ENCODE results near the gene BTBD16.

DNA sequence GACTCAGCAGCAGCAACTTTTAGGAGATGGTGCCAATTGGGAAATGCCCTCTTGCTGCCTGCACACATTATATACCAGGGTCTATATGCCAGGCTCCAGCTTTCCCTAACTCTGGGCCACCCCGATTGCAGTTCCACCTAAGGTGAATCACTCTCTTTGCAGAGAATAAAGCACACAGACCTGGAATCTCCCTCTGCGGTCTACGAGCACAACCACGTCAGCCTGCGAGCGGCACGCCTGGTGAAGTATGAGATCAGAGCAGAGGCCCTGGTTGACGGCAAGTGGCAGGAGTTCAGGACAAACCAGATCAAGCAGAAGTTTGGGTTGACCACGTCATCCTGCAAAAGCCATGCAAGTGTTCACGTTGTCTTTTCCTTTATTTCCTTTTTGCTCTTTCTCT lies 65.2 kb downstream of the BTBD16 start:
- TF ChIP-seq EGR1 (IDR thresholded peaks at IDR 0.05; ENCODE audit: low read depth in 2 of 2) (no peak), RAD21 (IDR thresholded peaks at IDR 0.05) (no peak), SP1 (IDR thresholded peaks at IDR 0.05) (no peak), TAF1 (conservative IDR thresholded peaks at IDR 0.05) (no peak), GABPA (IDR thresholded peaks at IDR 0.05 in 1 of 2, conservative IDR thresholded peaks at IDR 0.05 in 1 of 2) (no peak), HNF4G (IDR thresholded peaks at IDR 0.05) (no peak), NR2F2 (IDR thresholded peaks at IDR 0.05) (no peak)
- TF ChIP-seq, protein P1, sequence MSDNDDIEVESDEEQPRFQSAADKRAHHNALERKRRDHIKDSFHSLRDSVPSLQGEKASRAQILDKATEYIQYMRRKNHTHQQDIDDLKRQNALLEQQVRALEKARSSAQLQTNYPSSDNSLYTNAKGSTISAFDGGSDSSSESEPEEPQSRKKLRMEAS (IDR thresholded peaks at IDR 0.05), result no peak
- TF ChIP-seq, protein P2, sequence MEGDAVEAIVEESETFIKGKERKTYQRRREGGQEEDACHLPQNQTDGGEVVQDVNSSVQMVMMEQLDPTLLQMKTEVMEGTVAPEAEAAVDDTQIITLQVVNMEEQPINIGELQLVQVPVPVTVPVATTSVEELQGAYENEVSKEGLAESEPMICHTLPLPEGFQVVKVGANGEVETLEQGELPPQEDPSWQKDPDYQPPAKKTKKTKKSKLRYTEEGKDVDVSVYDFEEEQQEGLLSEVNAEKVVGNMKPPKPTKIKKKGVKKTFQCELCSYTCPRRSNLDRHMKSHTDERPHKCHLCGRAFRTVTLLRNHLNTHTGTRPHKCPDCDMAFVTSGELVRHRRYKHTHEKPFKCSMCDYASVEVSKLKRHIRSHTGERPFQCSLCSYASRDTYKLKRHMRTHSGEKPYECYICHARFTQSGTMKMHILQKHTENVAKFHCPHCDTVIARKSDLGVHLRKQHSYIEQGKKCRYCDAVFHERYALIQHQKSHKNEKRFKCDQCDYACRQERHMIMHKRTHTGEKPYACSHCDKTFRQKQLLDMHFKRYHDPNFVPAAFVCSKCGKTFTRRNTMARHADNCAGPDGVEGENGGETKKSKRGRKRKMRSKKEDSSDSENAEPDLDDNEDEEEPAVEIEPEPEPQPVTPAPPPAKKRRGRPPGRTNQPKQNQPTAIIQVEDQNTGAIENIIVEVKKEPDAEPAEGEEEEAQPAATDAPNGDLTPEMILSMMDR (IDR thresholded peaks at IDR 0.05; ENCODE audit: low read depth, low read length, missing input control), result no peak
- TF ChIP-seq, protein P3, sequence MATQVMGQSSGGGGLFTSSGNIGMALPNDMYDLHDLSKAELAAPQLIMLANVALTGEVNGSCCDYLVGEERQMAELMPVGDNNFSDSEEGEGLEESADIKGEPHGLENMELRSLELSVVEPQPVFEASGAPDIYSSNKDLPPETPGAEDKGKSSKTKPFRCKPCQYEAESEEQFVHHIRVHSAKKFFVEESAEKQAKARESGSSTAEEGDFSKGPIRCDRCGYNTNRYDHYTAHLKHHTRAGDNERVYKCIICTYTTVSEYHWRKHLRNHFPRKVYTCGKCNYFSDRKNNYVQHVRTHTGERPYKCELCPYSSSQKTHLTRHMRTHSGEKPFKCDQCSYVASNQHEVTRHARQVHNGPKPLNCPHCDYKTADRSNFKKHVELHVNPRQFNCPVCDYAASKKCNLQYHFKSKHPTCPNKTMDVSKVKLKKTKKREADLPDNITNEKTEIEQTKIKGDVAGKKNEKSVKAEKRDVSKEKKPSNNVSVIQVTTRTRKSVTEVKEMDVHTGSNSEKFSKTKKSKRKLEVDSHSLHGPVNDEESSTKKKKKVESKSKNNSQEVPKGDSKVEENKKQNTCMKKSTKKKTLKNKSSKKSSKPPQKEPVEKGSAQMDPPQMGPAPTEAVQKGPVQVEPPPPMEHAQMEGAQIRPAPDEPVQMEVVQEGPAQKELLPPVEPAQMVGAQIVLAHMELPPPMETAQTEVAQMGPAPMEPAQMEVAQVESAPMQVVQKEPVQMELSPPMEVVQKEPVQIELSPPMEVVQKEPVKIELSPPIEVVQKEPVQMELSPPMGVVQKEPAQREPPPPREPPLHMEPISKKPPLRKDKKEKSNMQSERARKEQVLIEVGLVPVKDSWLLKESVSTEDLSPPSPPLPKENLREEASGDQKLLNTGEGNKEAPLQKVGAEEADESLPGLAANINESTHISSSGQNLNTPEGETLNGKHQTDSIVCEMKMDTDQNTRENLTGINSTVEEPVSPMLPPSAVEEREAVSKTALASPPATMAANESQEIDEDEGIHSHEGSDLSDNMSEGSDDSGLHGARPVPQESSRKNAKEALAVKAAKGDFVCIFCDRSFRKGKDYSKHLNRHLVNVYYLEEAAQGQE (IDR thresholded peaks at IDR 0.05), result no peak
- TF ChIP-seq, protein P4, sequence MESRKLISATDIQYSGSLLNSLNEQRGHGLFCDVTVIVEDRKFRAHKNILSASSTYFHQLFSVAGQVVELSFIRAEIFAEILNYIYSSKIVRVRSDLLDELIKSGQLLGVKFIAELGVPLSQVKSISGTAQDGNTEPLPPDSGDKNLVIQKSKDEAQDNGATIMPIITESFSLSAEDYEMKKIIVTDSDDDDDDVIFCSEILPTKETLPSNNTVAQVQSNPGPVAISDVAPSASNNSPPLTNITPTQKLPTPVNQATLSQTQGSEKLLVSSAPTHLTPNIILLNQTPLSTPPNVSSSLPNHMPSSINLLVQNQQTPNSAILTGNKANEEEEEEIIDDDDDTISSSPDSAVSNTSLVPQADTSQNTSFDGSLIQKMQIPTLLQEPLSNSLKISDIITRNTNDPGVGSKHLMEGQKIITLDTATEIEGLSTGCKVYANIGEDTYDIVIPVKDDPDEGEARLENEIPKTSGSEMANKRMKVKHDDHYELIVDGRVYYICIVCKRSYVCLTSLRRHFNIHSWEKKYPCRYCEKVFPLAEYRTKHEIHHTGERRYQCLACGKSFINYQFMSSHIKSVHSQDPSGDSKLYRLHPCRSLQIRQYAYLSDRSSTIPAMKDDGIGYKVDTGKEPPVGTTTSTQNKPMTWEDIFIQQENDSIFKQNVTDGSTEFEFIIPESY (IDR thresholded peaks at IDR 0.05), result no peak
- TF ChIP-seq, protein P5, sequence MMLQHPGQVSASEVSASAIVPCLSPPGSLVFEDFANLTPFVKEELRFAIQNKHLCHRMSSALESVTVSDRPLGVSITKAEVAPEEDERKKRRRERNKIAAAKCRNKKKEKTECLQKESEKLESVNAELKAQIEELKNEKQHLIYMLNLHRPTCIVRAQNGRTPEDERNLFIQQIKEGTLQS (IDR thresholded peaks at IDR 0.05), result no peak
